GM19099 (cell line): Measurements from ENCODE around the gene ERP44.

ENCODE experiments used
- POLR2A ChIP-seq: IDR thresholded peaks from 3 replicates; pipeline ENCODE4 v1.6.1; 2011; ENCODE audit warnings: low read depth; ENCODE audit not compliant: insufficient read length; ENCODE audit errors: extremely low read depth

Gene ERP44

GRCh38 chr9:99929652-99930051, 169.1 kb downstream of the ERP44 start:
- no peak for TF ChIP-seq POLR2A
